SU-DHL-6 (cell line): ENCODE data around the gene PAQR3.

Source experiments
- H2AFZ ChIP-seq: fragments of 200-600 bp; sonication (generic); 2 replicates; pipeline ENCODE4 v1.6.1; 2014; ENCODE audit warnings: low read depth, mild to moderate bottlenecking, moderate library complexity, mixed read lengths, antibody characterized with exemption, low read length; ENCODE audit not compliant: severe bottlenecking
- H3F3A ChIP-seq: fragments of 200-600 bp; shearing (Covaris generic); 2 replicates; pipeline ENCODE4 v1.6.0; 2016; ENCODE audit warnings: antibody characterized with exemption, mild to moderate bottlenecking; ENCODE audit not compliant: insufficient read depth
- H3K27ac ChIP-seq: fragments of 200-600 bp; sonication (generic); 2 replicates; pipeline ENCODE4 v1.5.1; 2016; ENCODE audit warnings: low read depth, mild to moderate bottlenecking, low read length, moderate library complexity, mixed read lengths
- H3K27me3 ChIP-seq: fragments of 200-600 bp; sonication (generic), shearing (Covaris generic); 2 replicates; pipeline ENCODE4 v1.6.0; 2014; ENCODE audit warnings: mild to moderate bottlenecking, low read length
- H3K36me3 ChIP-seq: fragments of 200-600 bp; sonication (generic); 2 replicates; pipeline ENCODE4 v1.6.1; 2014; ENCODE audit warnings: mild to moderate bottlenecking, low read length, mixed read lengths
- H3K4me2 ChIP-seq: fragments of 300-600, 200-600 bp; shearing (Covaris generic), sonication (generic); 2 replicates; pipeline ENCODE4 v1.6.0; 2014; ENCODE audit warnings: low read length, low read depth, mild to moderate bottlenecking; ENCODE audit not compliant: poor library complexity, severe bottlenecking
- H3K4me3 ChIP-seq: fragments of 200-600 bp; sonication (generic); 2 replicates; pipeline ENCODE4 v1.5.1; 2014; ENCODE audit warnings: antibody characterized with exemption, low read length, mild to moderate bottlenecking, mixed read lengths; ENCODE audit not compliant: insufficient read depth, poor library complexity, severe bottlenecking
- H3K79me2 ChIP-seq: fragments of 200-600 bp; sonication (generic); 2 replicates; pipeline ENCODE4 v1.6.1; 2014; ENCODE audit warnings: mild to moderate bottlenecking, low read length, moderate library complexity; ENCODE audit not compliant: insufficient read depth
- H3K9ac ChIP-seq: fragments of 200-600 bp; sonication (generic); 2 replicates; pipeline ENCODE4 v1.7.0; 2014; ENCODE audit warnings: mild to moderate bottlenecking, low read length
- H3K9me2 ChIP-seq: fragments of 200-600 bp; sonication (generic); replicated peaks from 2 replicates; pipeline ENCODE4 v1.6.1; 2014; ENCODE audit warnings: low read length; ENCODE audit not compliant: insufficient read depth
- H3K9me3 ChIP-seq: fragments of 200-600 bp; sonication (generic); 2 replicates; pipeline ENCODE4 v1.6.1; 2014; ENCODE audit warnings: low read length, mixed read lengths; ENCODE audit not compliant: insufficient read depth
- H4K20me1 ChIP-seq: fragments of 200-600 bp; sonication (generic); 2 replicates; pipeline ENCODE4 v1.6.1; 2014; ENCODE audit warnings: low read depth, mild to moderate bottlenecking, antibody characterized with exemption, low read length, moderate library complexity, mixed read lengths
- CTCF ChIP-seq: fragments of 200-600 bp; sonication (generic); IDR thresholded peaks from one replicate; pipeline ENCODE4 v1.5.1; 2017; ENCODE audit warnings: antibody characterized with exemption, mild to moderate bottlenecking, low read length, moderate library complexity; ENCODE audit not compliant: insufficient read depth, poor library complexity, severe bottlenecking
- EZH2phosphoT487 ChIP-seq: fragments of 200-600 bp; sonication (generic), shearing (Covaris generic); conservative IDR thresholded peaks from 2 replicates; pipeline ENCODE4 v1.6.1; 2018; ENCODE audit warnings: mild to moderate bottlenecking, antibody characterized with exemption, low read length, moderate library complexity, mixed read lengths

PAQR3 gene

GRCh38 chr4:78975865-78976264, 36.6 kb upstream of the PAQR3 start:
- H3F3A ChIP-seq, result no peaks in the 10 kb centered on the region
- no peak overlapping the region for H3K9ac ChIP-seq
- H3K9me2 ChIP-seq, result no peaks in the 10 kb centered on the region
- no peaks in the 10 kb centered on the region for H3K27me3 ChIP-seq
- H3K4me3 ChIP-seq, result no peak overlapping the region
- no peaks in the 10 kb centered on the region for H3K79me2 ChIP-seq
- no peak overlapping the region for H2AFZ ChIP-seq
- no peaks in the 10 kb centered on the region for H3K9me3 ChIP-seq
- TF ChIP-seq EZH2phosphoT487 (no peak), CTCF (no peak)
- no peaks in the 10 kb centered on the region for H3K36me3 ChIP-seq
- H3K4me2 ChIP-seq, result no peak overlapping the region
- H4K20me1 ChIP-seq, result no peaks in the 10 kb centered on the region
- no peak overlapping the region for H3K27ac ChIP-seq

GRCh38 chr4:78971776-78972175, 32.5 kb upstream of the PAQR3 start:
- H3K4me3 ChIP-seq, result no peak overlapping the region

GRCh38 chr4:78971326-78971725, 32.1 kb upstream of the PAQR3 start:
- no peaks in the 10 kb centered on the region for H4K20me1 ChIP-seq
- no peaks in the 10 kb centered on the region for H3K9me2 ChIP-seq
- TF ChIP-seq CTCF (no peak), EZH2phosphoT487 (no peak)
- no peaks in the 10 kb centered on the region for H3K79me2 ChIP-seq
- H3K9me3 ChIP-seq, result no peaks in the 10 kb centered on the region
- H3K27me3 ChIP-seq, result no peaks in the 10 kb centered on the region
- H3F3A ChIP-seq, result no peaks in the 10 kb centered on the region
- H3K27ac ChIP-seq, result no peak overlapping the region
- no peaks in the 10 kb centered on the region for H3K36me3 ChIP-seq
- H3K4me2 ChIP-seq, result no peak overlapping the region
- H2AFZ ChIP-seq, result no peak overlapping the region
- no peak overlapping the region for H3K4me3 ChIP-seq
- no peak overlapping the region for H3K9ac ChIP-seq

More at GRCh38 chr4:78971776-78972175, 32.5 kb upstream of the PAQR3 start:
- Histone ChIP-seq H3K27me3 (no peaks in the 10 kb centered on the region), H2AFZ (no peak overlapping the region), H3K79me2 (no peaks in the 10 kb centered on the region), H3K27ac (no peak overlapping the region), H4K20me1 (no peaks in the 10 kb centered on the region), H3K9me2 (no peaks in the 10 kb centered on the region), H3F3A (no peaks in the 10 kb centered on the region), H3K9ac (no peak overlapping the region), H3K4me2 (no peak overlapping the region), H3K9me3 (no peaks in the 10 kb centered on the region), H3K36me3 (no peaks in the 10 kb centered on the region)
- TF ChIP-seq EZH2phosphoT487, result no peak
- no peak for TF ChIP-seq CTCF

DNA sequence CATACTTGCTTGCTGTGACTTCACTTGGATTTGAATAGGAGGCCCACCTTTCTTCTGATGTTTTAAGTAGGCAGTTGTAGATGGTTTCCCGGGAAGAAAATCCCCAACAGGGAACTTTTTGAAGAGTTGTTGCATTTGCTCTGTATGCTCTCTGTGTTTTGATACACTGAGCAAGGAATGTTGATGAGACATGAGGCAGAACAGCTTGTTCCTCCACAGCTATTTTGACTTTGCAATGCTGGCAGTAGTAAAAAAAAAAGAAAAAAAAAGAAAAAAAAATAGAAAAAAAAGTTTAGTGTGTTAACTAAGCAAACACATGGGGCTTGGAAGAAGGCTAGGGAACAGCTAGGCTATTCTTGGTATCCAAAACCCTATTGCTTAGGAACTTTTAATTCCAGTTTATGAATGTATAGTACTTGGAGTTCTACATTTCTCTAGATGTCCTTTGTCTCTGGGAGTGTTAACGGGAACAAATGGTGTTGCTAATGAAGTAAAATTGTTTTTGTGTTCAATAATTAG, 23.4 kb upstream of the PAQR3 start:
- Histone ChIP-seq H3K4me2 (no peak overlapping the region), H3K9me2 (no peaks in the 10 kb centered on the region), H3F3A (no peaks in the 10 kb centered on the region), H3K9me3 (no peaks in the 10 kb centered on the region), H3K36me3 (no peaks in the 10 kb centered on the region), H3K27me3 (no peaks in the 10 kb centered on the region), H3K79me2 (no peaks in the 10 kb centered on the region), H2AFZ (no peak overlapping the region), H4K20me1 (no peaks in the 10 kb centered on the region), H3K27ac (no peak overlapping the region), H3K9ac (no peak overlapping the region), H3K4me3 (no peak overlapping the region)
- TF ChIP-seq EZH2phosphoT487 (no peak), CTCF (no peak)
